Glutamatergic neuron (in vitro differentiated cells): Measurements from ENCODE around the gene MND1. TPM values are rescaled to one million over a fixed set of nuclear protein-coding genes. Genes with fewer than 3 reads are reported as not detected.

Experiments
- DNase-seq: peaks from one replicate; pipeline ENCODE4 v3.0.0; 2022
- H3K27ac Mint-ChIP-seq: one replicate; pipeline ENCODE4 v1.8.0; 2020; ENCODE audit warnings: mild to moderate bottlenecking, mixed read lengths, inconsistent platforms; ENCODE audit not compliant: unreplicated experiment
- H3K27me3 Mint-ChIP-seq: one replicate; pipeline ENCODE4 v1.8.0; 2020; ENCODE audit warnings: mild to moderate bottlenecking, moderate library complexity, mixed read lengths, inconsistent platforms; ENCODE audit not compliant: unreplicated experiment
- H3K36me3 Mint-ChIP-seq: one replicate; pipeline ENCODE4 v1.8.0; 2020; ENCODE audit warnings: mild to moderate bottlenecking, mixed read lengths, inconsistent platforms; ENCODE audit not compliant: unreplicated experiment
- H3K4me1 Mint-ChIP-seq: one replicate; pipeline ENCODE4 v1.8.0; 2020; ENCODE audit warnings: mild to moderate bottlenecking, low read depth, mixed read lengths, inconsistent platforms; ENCODE audit not compliant: unreplicated experiment
- H3K4me3 Mint-ChIP-seq: one replicate; pipeline ENCODE4 v1.8.0; 2020; ENCODE audit warnings: mild to moderate bottlenecking, mixed read lengths, inconsistent platforms; ENCODE audit not compliant: unreplicated experiment
- H3K9me3 Mint-ChIP-seq: one replicate; pipeline ENCODE4 v1.8.0; 2020; ENCODE audit warnings: mild to moderate bottlenecking, moderate library complexity, mixed read lengths, inconsistent platforms; ENCODE audit not compliant: unreplicated experiment
- CTCF ChIP-seq: fragments of 200-600 bp; sonication (generic); IDR thresholded peaks from one replicate; pipeline ENCODE4 v1.5.0; 2021; ENCODE audit not compliant: partially characterized antibody, unreplicated experiment
- total RNA-seq: library from RNA; stranded (reverse); fragmentation: NEBNext Ultra II Directional; extraction: Animal tissue kit (Norgen Biotek cat#: 25700); gene quantifications from one replicate; pipeline ENCODE4 v1.2.1, GENCODE V29; 2021; ENCODE audit not compliant: unreplicated experiment

Gene MND1
- total RNA-seq, 1 donor from 2014 or later: 2.0 TPM

DNA sequence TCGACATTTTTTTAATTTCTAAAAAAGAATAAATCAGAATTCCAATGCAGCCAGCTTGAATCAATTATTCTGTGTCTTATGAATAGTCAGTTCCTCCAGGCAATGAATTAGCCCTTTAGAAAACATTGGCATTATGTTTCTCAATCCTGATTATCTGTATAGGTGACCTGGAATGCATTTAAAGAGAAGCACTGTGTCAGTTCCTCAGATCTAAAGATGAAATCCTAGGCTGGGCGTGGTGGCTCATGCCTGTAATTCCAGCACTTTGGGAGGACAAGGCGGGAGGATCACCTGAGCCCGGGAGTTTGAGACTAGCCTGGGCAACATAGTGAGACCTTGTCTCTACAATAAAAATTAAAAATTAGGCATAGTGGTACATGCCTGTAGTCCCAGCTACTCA is 43.5 kb downstream of the MND1 start:
- H3K4me3 Mint-ChIP-seq: no peak overlapping the region
- H3K4me1 Mint-ChIP-seq: no peaks in the 10 kb centered on the region
- TF ChIP-seq CTCF: no peak
- H3K36me3 Mint-ChIP-seq: no peaks in the 10 kb centered on the region
- H3K27ac Mint-ChIP-seq: no peak overlapping the region
- DNase-seq: no peak
- H3K27me3 Mint-ChIP-seq: peaks cover 2% of the 10 kb centered on the region
- H3K9me3 Mint-ChIP-seq: no peaks in the 10 kb centered on the region

DNA sequence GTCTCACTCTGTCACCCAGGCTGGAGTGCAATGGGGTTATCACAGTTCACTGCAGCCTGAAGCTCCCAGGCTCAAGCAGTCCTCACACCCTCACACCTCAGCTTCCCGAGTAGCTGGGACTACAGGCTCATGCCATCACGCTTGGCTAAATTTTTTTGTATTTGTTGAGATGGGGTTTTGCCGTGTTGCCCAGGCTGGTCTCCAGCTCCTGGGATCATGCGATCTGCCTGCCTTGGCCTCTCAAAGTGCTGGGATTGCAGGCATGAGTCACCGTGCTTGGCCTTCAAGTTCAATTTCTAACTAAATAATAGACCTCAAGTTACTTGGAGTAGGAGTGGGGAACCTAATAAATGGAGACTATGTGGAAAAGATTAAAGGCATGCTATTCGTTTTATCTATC is 48.9 kb downstream of the MND1 start:
- no peak overlapping the region for H3K4me3 Mint-ChIP-seq
- H3K4me1 Mint-ChIP-seq: no peaks in the 10 kb centered on the region
- H3K27ac Mint-ChIP-seq: no peak overlapping the region
- H3K36me3 Mint-ChIP-seq: no peaks in the 10 kb centered on the region
- no peak for TF ChIP-seq CTCF
- DNase-seq: no peak
- H3K27me3 Mint-ChIP-seq: peaks cover under 1% of the 10 kb centered on the region
- no peaks in the 10 kb centered on the region for H3K9me3 Mint-ChIP-seq

- no peak for TF ChIP-seq CTCF
- DNase-seq: no peak
- no peaks in the 10 kb centered on the region for H3K9me3 Mint-ChIP-seq
- no peak overlapping the region for H3K4me3 Mint-ChIP-seq
- no peak overlapping the region for H3K27ac Mint-ChIP-seq
- H3K27me3 Mint-ChIP-seq: peaks cover 2% of the 10 kb centered on the region
- H3K4me1 Mint-ChIP-seq: no peaks in the 10 kb centered on the region
- no peaks in the 10 kb centered on the region for H3K36me3 Mint-ChIP-seq
Observed at GRCh38 chr4:153394945-153395344, 50.5 kb downstream of the MND1 start.

DNA sequence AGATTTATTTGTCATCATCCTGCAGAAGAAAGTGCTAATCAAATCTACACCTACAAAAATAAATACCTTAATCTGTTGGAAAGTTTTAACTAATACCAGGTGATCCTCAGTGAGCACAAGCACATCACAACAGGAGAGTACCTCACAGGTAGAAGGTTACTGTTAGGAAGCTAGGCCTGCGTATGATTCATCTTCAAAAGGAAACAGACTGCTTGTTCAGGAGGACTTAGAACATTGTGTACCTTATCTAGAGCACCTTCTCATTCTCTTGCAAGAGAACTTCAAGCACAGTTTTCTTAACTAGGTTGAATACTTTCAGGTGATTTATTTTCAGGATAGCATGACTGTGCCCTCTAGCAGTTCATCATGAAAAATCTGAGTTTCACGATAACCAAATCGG is 54.2 kb downstream of the MND1 start:
- no peaks in the 10 kb centered on the region for H3K36me3 Mint-ChIP-seq
- no peaks in the 10 kb centered on the region for H3K4me1 Mint-ChIP-seq
- H3K9me3 Mint-ChIP-seq: no peaks in the 10 kb centered on the region
- no peak for DNase-seq
- no peak for TF ChIP-seq CTCF
- no peak overlapping the region for H3K27ac Mint-ChIP-seq
- H3K4me3 Mint-ChIP-seq: no peak overlapping the region
- peaks cover 2% of the 10 kb centered on the region for H3K27me3 Mint-ChIP-seq

DNA sequence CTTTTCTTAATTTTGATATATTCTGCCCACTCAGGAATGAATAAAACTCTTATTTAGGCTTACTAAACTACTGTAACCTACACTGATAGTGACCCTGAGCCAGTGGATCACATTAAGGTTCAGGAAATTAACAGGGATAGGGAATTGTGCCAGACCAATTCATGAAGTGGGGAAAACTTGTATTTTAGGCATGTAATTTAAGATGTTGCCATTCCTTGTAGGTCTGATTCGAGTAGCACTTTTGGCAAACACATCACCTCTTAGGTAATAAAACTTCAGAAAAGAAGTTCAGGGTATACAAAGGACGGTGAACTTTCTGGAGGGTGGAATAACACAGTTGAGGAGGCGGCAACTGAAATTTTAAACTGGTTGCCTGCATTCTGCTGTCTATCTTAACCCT is 54.9 kb downstream of the MND1 start:
- H3K9me3 Mint-ChIP-seq: no peaks in the 10 kb centered on the region
- TF ChIP-seq CTCF: no peak
- DNase-seq: no peak
- peaks cover 2% of the 10 kb centered on the region for H3K27me3 Mint-ChIP-seq
- H3K27ac Mint-ChIP-seq: no peak overlapping the region
- H3K36me3 Mint-ChIP-seq: no peaks in the 10 kb centered on the region
- H3K4me3 Mint-ChIP-seq: no peak overlapping the region
- H3K4me1 Mint-ChIP-seq: no peaks in the 10 kb centered on the region
